ENCODE measurements around the gene GMPR.

Gene GMPR

GRCh38 chr6:16272201-16272600 lies 33.8 kb downstream of the GMPR start:
- no peak for DNase-seq (ENCODE audit: low spot score)

DNA sequence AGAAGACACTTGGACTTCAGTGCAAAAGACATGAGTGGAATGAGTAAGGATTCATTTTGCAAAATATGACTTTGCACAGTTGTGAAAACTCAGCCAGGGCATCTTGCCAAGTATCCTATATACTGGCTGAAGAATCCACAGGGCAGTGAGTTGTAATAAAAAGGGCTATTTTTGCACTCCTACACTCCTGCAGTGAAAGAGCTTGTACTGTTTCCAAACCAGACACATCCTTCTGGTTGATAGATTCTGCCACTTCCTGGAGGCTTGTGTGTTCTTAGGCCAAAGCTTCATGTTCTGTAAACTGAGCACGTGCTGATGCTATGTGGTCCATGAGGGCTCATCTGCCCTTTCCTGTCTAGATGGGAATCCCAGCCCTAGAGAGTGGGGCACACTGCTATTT lies 34.9 kb downstream of the GMPR start:
- no peak for DNase-seq (ENCODE audit: low spot score)

- no peak for DNase-seq (ENCODE audit: low spot score)
Measured at GRCh38 chr6:16274483-16274882, 36.1 kb downstream of the GMPR start.

- no peak for DNase-seq (ENCODE audit: low spot score)
Measured at GRCh38 chr6:16274885-16275589, 36.6 kb downstream of the GMPR start.

GRCh38 chr6:16277101-16277981 lies 39.0 kb downstream of the GMPR start:
- peak; percentile 89 for DNase-seq (ENCODE audit: low spot score)

DNA sequence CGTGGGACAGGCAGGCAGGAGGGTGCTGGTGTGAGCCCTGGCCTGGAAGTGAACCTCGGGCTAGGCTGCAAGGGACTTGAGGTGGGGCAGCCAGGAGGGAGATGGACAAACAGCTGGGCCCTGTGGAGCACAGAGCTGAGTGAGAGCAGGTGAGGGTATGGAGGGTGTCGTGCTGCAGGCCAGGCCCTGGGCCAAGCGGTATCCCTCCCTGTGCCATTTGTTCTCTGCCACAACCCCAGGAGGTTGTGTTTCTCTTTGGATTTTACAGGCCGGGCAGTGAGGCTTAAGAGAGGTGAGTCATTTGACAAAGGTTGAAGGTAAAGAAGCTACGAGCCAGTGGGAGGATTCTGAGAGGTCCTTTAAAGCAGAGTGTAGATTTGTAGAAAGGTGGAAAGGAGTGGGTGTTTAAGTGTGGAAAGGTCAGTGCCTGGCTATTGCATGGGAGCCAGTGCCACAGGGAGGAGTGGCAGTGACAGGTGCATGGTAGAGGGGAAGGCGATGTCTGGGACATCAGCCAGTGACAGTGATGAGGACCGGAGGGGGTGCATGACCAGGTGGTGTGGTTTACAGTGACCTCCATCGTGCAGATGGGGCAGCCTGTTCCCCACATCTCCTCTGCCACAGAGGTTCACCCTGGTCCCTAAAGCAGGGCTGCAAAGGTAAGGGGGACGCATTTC lies 39.8 kb downstream of the GMPR start:
- no peak for DNase-seq (ENCODE audit: low spot score)

DNA sequence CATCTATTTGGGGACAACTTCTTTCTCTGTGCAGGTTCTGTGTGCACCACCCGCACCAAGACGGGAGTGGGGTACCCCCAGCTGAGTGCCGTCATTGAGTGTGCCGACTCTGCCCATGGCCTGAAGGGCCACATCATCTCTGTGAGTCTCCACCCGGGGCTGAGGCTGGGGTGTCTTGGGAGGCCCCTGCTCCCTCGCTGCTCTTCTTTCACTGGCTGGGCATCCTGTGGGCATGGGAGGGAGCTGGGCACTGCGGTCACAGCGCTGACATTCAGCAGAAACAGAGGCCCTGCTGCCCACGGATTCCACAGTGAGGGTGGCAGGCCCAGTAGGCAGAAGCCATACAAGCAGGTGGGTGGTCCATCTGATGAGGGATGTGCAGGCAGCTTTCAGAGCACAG lies 40.4 kb downstream of the GMPR start:
- no peak for DNase-seq (ENCODE audit: low spot score)

GRCh38 chr6:16279243-16279642 lies 40.9 kb downstream of the GMPR start:
- DNase-seq (ENCODE audit: low spot score) = no peak

GRCh38 chr6:16282370-16282769 lies 44.0 kb downstream of the GMPR start:
- no peak for DNase-seq (ENCODE audit: low spot score)

DNA sequence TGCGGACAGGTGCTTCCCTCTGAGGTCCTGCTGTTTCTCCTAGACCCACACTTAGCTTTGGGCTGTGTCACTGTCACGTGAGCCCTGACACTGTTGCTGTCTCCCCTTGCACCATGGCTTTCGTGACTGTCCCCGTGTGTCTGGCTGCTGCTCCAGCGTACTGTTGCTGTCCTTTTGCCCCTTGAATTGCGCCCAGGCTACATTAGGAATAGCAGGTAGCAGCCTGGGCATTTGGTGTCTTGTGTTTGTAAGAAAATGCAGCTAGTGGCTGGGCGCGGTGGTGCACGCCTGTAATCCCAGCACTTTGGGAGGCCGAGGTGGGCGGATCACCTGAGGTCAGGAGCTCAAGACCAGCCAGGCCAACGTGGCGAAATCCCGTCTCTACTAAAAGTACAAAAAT lies 46.1 kb downstream of the GMPR start:
- DNase-seq (ENCODE audit: low spot score) = no peak

- no peak for DNase-seq (ENCODE audit: low spot score)
Measured at GRCh38 chr6:16285467-16286150, 47.2 kb downstream of the GMPR start.

DNA sequence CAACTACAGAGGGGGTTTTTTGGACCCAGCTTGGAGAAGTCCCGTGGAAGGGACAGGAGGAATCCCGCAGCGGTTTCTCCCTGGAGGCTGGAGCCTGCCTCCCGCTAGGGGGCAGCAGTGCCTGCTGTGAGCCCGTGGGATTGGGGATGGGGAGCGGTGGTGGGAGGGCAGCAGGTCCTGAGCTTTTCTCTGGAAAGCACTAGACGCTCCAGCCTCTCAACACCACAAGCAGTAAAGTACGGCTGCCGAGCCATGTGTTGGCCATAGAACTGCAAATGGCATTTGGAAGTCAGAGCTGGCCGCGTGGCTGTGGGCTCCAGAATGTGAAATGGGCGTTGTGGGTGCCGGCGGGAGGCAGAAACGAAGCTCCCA lies 47.8 kb downstream of the GMPR start:
- peak; percentile 74 for DNase-seq (ENCODE audit: low spot score)

GRCh38 chr6:16288163-16288562 lies 49.8 kb downstream of the GMPR start:
- DNase-seq (ENCODE audit: low spot score) = no peak

DNA sequence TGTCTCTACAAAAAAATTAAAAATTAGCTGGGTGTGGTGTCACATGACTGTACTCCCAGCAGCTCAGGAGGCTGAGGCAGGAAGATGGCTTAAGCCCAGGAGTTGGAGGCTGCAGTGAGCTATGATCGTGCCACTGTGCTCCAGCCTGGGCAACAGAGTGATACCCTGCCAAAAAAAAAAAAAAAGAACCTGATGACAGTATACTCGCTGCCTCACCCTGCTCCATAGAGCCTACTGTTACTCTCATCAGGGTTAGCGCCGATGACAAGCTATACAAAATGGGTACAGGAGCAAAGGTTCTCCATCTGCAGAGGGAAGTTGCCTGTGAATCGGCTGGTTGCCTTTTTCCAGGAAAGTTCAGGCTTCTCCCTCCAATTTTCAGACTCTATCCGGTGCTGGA lies 53.4 kb downstream of the GMPR start:
- DNase-seq (ENCODE audit: low spot score) = no peak

DNA sequence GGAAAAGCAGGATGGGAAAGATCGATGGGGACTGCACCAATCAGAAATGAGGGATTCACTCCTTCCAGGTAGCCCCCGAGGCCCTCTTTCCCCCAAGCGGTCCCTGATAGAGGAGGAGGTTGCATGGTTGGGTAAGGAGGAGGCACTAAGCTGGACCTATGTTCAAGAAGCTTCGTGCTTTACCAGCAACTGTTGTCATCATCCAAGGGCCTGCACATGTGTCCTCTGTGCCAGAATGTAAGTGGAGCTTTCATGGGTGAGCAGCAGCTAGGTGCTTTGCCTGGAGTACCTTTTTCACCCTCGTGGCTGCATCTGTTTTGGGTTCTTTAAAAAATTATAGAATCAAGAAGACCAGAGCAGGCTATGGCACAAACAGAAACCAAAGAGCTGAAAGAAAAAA lies 54.0 kb downstream of the GMPR start:
- DNase-seq (ENCODE audit: low spot score) = no peak

- DNase-seq (ENCODE audit: low spot score) = no peak
Measured at GRCh38 chr6:16292942-16293341, 54.6 kb downstream of the GMPR start.

DNA sequence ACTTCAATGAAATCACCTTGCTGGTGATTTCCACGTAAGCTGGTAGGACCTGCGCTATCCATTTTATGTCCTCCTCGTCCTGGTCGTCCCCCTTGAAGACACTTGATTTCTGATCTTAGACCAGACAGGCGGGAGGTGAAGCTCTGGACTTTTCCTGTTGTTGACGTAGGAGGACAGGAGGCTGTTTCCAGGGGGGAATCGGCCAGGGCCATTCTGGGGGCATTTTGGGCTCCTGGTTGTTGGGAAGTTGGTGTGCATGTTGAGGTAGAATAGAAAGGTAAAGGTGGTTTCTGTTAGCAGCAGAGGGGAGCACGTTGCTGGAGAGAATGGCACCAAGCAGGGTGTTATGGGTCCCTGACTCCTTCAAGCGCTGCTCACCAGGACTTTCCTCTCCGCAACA lies 56.0 kb downstream of the GMPR start:
- no peak for DNase-seq (ENCODE audit: low spot score)

- no peak for DNase-seq (ENCODE audit: low spot score)
Measured at GRCh38 chr6:16295060-16295459, 56.7 kb downstream of the GMPR start.

GRCh38 chr6:16295471-16295870 lies 57.1 kb downstream of the GMPR start:
- DNase-seq (ENCODE audit: low spot score) = no peak

DNA sequence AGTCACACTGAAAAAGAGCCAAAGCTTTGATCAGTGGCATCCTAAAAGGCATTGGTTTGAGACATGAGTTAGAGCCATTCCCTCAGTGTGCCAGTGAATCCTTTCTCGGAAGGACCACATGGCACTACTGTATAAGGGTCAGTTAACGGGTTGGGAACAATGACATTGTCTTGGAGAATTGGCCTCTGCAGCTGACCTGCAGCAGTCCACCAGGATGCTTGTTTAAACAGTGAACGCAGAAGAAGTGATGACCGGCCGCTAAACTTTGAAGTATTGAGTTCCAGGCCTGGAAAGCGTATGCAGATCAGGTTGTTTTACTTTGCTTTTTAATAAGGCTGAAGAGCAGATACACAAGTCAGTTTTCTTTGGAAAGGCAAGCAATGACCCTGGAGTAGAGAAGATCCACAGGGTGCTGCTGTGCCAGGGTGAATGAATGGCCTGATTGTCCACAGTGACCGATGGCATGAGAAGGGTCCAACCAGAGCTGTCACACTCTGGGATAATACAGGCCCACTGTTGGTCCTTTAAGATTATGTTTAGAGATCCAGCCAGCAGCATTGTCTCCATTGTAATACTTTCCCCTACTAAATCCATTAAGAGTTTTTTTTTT lies 57.8 kb downstream of the GMPR start:
- no peak for DNase-seq (ENCODE audit: low spot score)

DNA sequence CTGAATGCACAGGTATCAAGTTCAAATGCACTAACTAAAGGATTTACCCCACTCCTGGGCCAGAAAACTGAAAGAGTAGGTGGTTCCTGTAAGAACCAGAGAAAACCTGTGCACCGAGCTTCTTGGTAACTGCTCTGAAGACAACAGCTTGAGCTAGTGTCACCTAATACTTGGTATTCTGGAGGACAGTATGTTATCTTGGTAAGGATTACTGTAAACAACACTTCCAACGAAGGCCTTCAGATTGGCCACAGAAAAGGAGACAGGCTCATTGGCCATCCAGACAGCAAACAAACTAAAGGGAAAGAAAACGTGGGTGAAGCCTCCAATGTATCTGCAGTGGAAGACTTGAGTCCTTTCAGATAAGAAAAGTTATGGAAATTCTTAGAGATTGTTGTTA lies 61.5 kb downstream of the GMPR start:
- no peak for DNase-seq (ENCODE audit: low spot score)

DNA sequence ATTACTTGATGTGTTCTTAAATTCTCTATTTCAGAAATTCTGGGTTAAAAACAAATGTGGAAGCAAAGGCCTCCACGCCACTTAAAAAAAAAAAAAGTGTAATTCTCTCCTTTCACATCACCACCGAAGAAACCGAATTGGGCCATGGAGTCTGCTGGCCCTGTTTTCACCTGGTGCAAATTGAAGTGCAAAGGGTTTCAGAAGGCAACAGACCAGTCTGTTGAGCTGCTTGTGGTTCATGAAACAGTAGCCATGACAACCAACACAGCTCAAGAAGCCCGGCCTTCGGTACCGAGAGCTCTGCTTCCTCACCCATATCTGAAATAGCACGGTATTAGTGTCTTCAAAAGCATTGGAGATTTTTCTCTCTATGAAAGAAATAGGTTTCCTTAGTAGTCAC lies 63.1 kb downstream of the GMPR start:
- DNase-seq (ENCODE audit: low spot score) = no peak

Data from AG08396 (cell line).